Epithelial cell of proximal tubule (primary cell): Measurements from ENCODE around the gene PVR. TPM values are rescaled to one million over a fixed set of nuclear protein-coding genes. Genes with fewer than 3 reads are reported as not detected.
A peak's percentile ranks its signal among the peaks of the same experiment; 100 is the strongest.

Experiments used
- DNase-seq: peaks from one replicate; pipeline ENCODE4 v3.0.0-alpha.2; 2011; ENCODE audit warnings: low read depth
- H3K4me3 ChIP-seq: 2 replicates; pipeline ENCODE4 v1.5.1; 2011; ENCODE audit warnings: low read depth, mild to moderate bottlenecking, low read length
- CTCF ChIP-seq: conservative IDR thresholded peaks from 2 replicates; pipeline ENCODE4 v1.5.1; 2012; ENCODE audit warnings: low read depth, mild to moderate bottlenecking, low read length
- total RNA-seq: library from RNA; depleted of rRNA; stranded (reverse); fragments of >200 nt; gene quantifications from 2 replicates; pipeline ENCODE4 v1.2.3, GENCODE V29; 2015

The PVR gene
- total RNA-seq, 1 donor from 2014 or later, result 116 TPM

- no peak overlapping the region for H3K4me3 ChIP-seq
- DNase-seq, result no peak
- TF ChIP-seq CTCF, result no peak
Measured at GRCh38 chr19:44642377-44642776, 1.3 kb upstream of the PVR start.

GRCh38 chr19:44644402-44645016 is 799 bp downstream of the PVR start:
- DNase-seq, result no peak
- TF ChIP-seq CTCF, result no peak
- peak overlapping the region; percentile 70 for H3K4me3 ChIP-seq

- H3K4me3 ChIP-seq, result peak overlapping the region; percentile 47
- DNase-seq, result no peak
- no peak for TF ChIP-seq CTCF
Measured at GRCh38 chr19:44645407-44646048, 1.8 kb downstream of the PVR start.

GRCh38 chr19:44646049-44646416 is 2.3 kb downstream of the PVR start:
- DNase-seq, result no peak
- no peak for TF ChIP-seq CTCF
- H3K4me3 ChIP-seq, result peak overlapping the region; percentile 47

- no peak for TF ChIP-seq CTCF
- no peak overlapping the region for H3K4me3 ChIP-seq
- DNase-seq, result no peak
Measured at GRCh38 chr19:44647144-44647543, 3.4 kb downstream of the PVR start.

GRCh38 chr19:44648631-44649251 is 5.0 kb downstream of the PVR start:
- TF ChIP-seq CTCF, result no peak
- no peak for DNase-seq

More at GRCh38 chr19:44648631-44649251, 5.0 kb downstream of the PVR start:
- H3K4me3 ChIP-seq, result no peak overlapping the region
